Fibroblast of peridontal ligament (primary cell): ENCODE measurements around the gene SCYGR7.

Experiments used
- DNase-seq: peaks from one replicate; pipeline ENCODE4 v3.0.0-alpha.2; 2010; ENCODE audit errors: extremely low read depth

The SCYGR7 gene

GRCh38 chr2:227759411-227760118, 31.4 kb downstream of the SCYGR7 start:
- DNase-seq: no peak

DNA sequence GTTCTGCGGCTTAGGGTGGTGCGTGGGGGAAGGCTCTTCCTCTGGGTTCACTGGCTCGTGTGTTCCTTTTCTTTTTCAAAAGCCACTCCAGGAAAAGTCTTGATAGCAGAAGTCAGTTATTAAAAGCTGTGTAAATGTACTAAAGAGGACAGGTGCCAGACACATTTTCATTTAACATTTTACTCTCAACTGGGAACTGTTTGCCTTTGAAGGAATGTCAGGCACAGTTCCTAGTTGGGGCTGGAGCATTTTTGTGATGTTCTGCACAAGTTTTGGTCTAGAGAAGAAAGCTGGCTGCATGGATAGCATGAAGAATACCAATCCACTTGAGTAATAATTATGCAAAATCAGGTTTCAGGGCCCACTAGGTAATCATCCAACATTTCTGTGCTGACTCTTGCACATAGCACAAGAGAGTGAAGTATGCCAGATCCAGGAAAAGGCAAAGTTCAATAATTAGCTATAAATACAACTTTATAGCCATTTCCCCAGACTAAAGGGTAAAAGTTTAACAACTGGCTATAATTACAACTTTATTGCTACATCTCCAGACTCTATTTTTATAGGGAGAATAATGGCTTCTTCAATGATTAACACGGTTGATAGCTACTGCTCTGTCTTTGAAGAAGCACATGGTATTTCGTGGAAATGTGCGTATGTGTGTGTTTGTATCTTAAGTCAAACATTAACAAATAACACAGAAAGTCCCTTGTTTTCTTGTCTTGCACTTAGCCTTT, 33.8 kb downstream of the SCYGR7 start:
- peak; percentile 53 for DNase-seq

DNA sequence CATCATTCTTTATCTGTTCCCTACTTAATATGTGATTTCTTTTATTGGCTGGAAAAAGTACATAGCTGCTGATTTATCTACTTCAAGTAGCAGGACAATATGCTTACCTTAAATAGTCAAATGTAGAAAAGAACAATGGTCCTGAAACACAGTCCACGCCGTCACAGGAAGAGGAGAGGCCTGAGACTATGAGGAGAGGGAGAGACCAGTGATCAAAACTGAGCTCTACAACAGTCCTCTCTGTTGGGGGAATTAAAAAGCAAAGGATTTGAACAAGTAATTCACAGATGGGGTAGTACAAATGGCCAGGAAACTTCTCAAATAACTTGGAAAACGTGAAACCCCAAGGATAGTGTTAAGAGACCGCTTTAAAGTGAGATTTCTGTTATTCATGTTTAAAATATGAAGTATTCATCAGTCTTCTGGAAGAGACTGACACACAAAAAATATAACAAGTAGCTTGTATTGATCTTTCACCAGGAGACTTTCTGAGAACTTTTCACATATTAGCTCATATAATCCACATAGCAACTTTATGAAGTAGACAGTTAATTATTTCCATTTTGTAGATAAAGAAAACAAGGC, 37.7 kb downstream of the SCYGR7 start:
- DNase-seq: no peak

DNA sequence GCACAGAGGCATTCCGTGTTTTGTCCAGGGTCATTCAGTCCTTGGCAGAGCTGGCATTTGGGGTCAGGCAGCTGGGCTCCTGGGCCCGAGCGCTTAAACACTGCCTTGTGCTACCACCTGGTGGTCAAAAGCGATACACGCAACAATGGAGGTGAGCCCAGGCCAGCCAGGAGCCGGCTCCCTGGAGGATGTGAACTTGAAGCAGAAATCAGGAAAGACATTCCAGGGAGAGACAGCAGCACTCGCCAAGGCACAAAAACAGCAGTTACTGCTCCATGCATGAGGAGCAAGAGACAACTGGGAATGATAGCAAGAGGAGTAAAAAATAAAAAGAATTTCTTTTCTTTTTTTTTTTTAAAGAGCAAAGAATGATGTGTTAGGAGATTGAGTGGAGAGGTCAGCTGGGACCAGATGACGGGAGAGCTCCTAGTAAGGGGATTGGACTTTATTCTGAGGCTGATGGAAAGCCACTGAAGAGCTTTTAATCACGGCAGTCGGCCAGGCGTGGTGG, 38.3 kb downstream of the SCYGR7 start:
- DNase-seq: peak; percentile 75

- no peak for DNase-seq
Observed at GRCh38 chr2:227767830-227768229, 39.7 kb downstream of the SCYGR7 start.

DNA sequence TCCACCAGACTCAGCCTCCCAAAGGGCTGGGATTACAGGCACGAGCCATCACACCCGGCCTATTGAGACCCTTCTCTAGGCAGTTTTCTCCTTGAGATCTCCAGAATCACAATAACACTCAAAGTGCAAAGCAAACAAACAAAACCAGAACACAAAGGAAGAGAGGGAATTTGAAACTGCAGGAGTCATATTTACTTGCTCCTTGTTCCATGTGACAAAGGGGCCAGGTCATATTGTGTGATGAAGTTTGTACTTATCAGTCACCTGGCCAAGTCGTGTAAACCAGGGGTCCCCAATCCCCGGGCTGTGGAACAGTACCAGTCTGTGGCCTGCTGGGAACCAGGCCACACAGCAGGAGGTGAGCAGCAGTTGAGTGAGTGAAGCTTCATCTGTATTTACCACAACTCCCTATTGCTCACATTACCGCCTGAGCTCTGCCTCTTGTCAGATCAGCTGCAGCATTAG, 44.1 kb downstream of the SCYGR7 start:
- no peak for DNase-seq

DNA sequence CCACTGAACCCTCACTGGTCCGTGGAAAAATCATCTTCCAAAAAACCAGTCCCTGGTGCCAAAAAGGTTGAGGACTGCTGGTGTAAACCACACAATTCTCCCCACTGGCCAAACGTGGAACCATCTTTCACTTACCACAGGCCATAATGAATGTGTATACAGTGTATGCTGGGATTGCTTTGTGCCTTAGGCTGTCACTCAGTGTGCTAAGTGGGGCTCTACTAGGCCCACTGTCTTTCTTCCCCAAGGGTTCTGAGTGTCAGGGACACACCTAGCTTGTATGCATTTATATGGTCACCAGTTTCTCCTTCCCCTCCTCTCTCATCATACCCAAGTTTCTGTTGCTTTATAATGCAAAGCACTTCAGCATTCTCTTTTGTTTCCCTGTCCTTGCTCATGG, 44.8 kb downstream of the SCYGR7 start:
- DNase-seq: no peak

DNA sequence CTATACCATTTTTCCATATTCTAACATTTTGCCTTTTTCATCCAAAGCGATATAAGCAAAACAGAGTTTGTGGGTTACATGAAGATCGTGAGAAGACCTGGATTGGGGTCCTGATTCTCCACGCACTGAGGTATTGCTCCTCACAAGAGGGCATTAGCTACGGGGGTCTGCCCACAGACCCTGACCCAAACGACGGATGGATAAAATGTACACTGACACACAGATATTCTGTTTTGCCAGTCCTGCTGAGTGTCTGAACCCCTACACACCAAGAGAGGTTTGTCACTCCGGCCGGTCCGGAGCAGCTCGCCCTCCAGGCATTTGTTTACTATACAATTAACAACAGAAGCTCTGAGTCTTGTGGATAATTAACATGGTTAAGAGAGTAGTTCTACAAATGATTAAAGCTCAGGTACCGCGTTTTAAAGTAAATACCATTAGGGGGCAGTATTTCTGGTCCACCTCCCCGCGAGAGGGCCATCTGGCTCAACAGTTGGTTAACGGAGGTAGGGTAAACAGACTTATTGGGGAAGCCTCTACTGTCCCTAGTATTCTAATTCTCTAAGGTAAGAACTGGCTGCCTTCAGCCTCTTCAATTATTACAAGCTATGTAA, 46.0 kb downstream of the SCYGR7 start:
- DNase-seq: no peak

DNA sequence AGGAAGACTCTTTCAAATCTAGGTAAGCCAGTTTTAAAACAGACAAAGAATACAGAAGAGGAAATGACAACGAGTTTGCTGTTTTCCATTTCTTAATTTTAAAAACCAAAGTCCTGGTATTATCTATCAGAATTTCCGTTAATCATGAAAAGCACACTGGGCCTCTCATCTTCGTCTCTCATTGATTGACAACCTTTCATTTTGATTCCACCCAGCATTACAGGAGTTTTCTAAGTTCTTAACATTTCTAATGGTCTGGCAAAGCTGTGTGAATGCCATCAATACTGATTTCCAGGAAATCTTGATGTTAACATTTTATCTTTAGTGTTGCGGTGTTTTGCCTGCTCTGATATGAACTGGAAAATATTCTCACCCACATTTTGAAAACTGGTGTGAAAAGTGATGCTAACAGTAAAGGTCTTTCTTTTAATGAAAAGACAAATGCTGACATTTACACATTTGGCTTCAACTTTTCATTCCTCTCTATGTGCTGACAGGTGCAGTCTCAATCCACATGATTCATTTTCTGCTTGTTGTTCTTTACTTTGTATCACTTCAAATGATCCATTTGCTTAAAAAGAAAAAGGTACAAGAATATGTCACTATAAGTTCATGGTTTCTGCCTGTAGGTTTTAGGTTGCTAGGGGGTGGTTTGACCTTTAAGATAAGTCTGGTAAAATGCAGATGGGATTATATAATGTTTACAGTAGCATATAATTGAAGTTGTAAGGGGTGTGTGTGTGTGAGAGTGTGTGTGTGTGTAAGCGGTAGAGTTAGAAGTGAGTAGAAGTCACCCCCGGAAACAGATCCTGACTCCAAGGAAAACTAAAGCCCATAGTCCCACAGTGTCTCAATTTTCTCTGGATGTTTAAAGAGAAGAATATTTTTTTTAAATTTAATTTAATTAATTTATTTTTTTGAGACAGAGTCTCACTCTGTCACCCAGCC, 47.0 kb downstream of the SCYGR7 start:
- no peak for DNase-seq
